ENCODE results near the gene USP53.

Gene USP53

DNA sequence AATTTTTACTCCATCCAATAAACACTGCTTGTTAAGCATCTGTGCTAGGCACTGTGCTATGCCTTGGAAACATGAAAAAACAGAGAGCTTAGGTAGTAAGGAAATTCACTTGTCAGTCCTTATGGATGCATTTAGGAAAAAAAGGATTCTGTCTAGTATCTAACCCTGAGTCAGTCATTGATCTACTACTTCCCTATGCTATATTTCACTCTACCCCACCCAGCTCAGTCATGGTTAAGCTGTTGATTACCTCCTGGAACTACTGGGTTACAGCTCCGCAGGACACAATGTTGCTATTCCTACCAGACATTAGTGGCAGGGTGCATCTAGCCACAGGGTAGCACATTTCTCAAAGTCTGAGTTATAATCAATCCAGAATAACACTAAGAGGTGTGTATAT lies 2.9 kb upstream of the USP53 start:
- Mint-ChIP-seq H3K36me3 (ENCODE audit: low read depth) (no peaks in the 10 kb centered on the region), H3K4me1 (ENCODE audit: low read depth) (peaks cover 53% of the 10 kb centered on the region), H3K27ac (peak overlapping the region; percentile 90), H3K9me3 (no peaks in the 10 kb centered on the region), H3K4me3 (peak overlapping the region; percentile 11), H3K27me3 (no peaks in the 10 kb centered on the region)

DNA sequence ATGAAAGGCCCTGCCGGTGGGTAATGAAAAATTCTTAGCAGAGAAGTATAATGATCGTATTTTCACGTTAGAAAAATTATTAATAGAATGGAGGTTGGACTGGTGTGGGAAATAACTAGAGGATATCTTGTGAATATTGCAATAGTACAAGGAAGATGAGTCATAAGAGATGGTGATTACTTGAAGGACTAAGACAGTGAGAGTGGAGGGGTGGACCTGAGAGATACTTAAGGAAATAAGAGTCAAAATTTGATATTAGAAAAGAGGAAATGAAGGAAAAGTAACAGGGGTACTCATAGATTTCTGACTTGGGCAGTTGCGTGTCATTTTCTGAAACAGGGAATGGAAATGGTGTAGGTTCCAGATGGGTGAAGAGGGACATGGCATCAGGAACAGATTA lies 1.7 kb upstream of the USP53 start:
- no peaks in the 10 kb centered on the region for H3K36me3 Mint-ChIP-seq (ENCODE audit: low read depth)
- peak overlapping the region; percentile 88 for H3K4me3 Mint-ChIP-seq
- no peaks in the 10 kb centered on the region for H3K27me3 Mint-ChIP-seq
- peaks cover 57% of the 10 kb centered on the region for H3K4me1 Mint-ChIP-seq (ENCODE audit: low read depth)
- no peaks in the 10 kb centered on the region for H3K9me3 Mint-ChIP-seq
- peak overlapping the region; percentile 7 for H3K27ac Mint-ChIP-seq

DNA sequence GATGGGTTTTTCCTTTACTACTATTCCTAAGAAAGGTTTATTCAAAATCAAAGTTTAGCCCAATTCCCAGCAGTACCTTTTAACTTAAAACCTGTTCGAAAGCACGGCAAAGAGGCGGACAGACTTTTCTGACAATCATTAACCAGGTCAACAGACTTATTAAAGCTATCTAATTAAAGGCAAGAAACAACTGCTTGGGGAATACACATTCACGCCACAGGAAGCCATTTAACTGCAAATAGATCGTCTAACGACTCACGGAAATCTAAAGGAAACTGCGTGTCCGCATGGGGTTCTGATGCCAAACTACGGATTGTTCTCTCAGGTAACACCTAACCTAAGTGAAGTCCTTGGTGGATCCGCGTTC lies 663 bp upstream of the USP53 start:
- no peaks in the 10 kb centered on the region for H3K27me3 Mint-ChIP-seq
- peaks cover 57% of the 10 kb centered on the region for H3K4me1 Mint-ChIP-seq (ENCODE audit: low read depth)
- no peaks in the 10 kb centered on the region for H3K9me3 Mint-ChIP-seq
- no peaks in the 10 kb centered on the region for H3K36me3 Mint-ChIP-seq (ENCODE audit: low read depth)
- peak overlapping the region; percentile 89 for H3K27ac Mint-ChIP-seq
- peak overlapping the region; percentile 88 for H3K4me3 Mint-ChIP-seq

DNA sequence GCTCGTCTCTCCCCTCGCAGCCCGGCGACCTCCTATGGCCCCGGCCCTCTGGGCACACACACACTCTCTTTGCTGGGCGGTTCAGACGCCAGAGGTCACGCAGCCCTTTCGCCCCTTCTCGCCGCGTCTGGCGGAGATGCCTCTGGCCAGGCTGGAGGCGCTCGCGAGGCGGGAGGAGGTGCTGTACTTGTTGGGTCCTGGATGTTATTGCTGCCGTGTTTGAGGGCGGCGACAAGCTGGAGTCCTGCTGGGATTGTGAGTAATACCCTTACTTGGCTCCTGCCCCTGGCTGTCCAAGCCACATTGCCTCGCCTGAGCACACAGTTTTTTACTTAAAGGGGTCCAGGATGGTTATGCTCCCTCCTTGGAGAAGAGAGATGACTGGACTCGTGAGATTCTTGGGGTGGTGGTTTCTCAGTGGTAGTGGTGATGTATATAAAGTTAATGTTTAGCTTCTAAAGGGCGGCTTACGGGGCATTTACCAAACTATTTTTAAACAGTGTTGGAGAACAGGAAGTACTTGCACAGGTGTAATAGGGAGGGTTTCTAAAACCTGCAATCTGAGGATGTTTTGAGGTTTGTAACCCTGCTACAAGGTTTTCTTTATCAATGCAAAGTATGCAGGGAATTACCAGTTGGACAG lies 572 bp downstream of the USP53 start:
- Mint-ChIP-seq H3K4me1 (ENCODE audit: low read depth) (peaks cover 57% of the 10 kb centered on the region), H3K9me3 (no peaks in the 10 kb centered on the region), H3K36me3 (ENCODE audit: low read depth) (peaks cover 9% of the 10 kb centered on the region), H3K27ac (peak overlapping the region; percentile 89), H3K27me3 (no peaks in the 10 kb centered on the region), H3K4me3 (peak overlapping the region; percentile 88)

DNA sequence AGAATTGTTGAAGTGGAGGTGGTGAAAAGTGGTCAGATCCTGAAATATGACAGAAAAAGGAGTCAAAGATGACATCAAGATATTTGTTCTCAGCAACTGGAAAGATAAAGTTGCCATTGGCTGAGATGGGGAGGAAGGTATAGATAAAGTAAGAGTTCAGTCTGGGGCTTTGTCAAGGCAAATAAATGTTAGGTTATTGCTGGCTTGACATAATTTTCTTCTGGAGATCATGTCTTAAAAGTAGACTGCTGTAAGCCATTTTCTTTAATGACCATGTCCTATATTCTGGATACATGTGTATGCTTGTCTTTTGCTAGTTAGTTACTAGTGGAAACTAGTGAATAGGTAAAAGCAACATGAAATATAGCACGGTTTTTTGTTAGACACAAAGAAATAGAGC lies 5.6 kb downstream of the USP53 start:
- Mint-ChIP-seq H3K4me3 (no peak overlapping the region), H3K27me3 (no peaks in the 10 kb centered on the region), H3K27ac (no peak overlapping the region), H3K9me3 (peaks cover 6% of the 10 kb centered on the region), H3K4me1 (ENCODE audit: low read depth) (peaks cover 23% of the 10 kb centered on the region), H3K36me3 (ENCODE audit: low read depth) (peaks cover 40% of the 10 kb centered on the region)

DNA sequence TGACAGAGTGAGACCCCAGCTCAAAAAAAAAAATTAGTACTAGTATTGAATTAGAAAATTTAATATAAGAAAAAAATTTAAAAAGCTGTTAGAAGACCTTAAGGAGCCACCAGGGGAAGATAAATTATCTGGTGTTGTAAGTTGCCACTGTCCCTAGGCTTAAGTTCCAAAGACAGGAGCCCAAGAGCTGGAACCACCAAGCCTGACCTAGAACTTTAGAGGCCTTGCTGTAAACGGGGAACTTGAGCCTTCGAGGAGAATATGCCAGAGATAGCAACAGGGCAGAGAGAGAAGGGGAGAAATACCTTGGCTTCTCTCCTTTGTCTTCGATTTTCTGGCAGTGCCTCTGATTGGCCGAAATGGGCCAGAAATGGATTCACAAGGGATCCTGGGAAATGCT lies 8.9 kb downstream of the USP53 start:
- Mint-ChIP-seq H3K9me3 (peaks cover 11% of the 10 kb centered on the region), H3K27ac (no peak overlapping the region), H3K27me3 (no peaks in the 10 kb centered on the region)

DNA sequence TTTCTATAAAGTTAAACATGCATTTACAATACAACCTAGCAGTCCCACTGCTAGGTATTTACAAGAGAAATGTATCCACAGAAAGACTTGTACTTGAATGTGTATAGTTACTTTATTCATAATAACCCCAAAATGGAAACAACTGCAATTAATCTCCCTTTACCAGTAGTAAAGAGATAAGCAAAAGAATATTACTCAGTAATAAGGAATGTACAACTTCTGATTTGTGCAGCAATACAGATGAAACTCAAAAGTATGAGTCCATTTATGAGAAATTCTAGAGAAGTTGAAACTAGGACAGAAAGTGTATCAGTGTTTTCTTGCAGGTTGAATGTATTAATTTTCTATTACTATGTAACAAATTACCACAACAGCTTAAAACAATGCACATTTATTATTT lies 15.2 kb downstream of the USP53 start:
- H3K27me3 Mint-ChIP-seq, result no peaks in the 10 kb centered on the region
- no peak overlapping the region for H3K27ac Mint-ChIP-seq
- peaks cover 8% of the 10 kb centered on the region for H3K9me3 Mint-ChIP-seq
- H3K4me1 Mint-ChIP-seq (ENCODE audit: low read depth), result peaks cover 28% of the 10 kb centered on the region
- no peak overlapping the region for H3K4me3 Mint-ChIP-seq
- peaks cover 34% of the 10 kb centered on the region for H3K36me3 Mint-ChIP-seq (ENCODE audit: low read depth)

More for the DNA sequence above, 8.9 kb downstream of the USP53 start:
- Mint-ChIP-seq H3K4me1 (ENCODE audit: low read depth) (peaks cover 7% of the 10 kb centered on the region), H3K4me3 (no peak overlapping the region), H3K36me3 (ENCODE audit: low read depth) (peaks cover 59% of the 10 kb centered on the region)

DNA sequence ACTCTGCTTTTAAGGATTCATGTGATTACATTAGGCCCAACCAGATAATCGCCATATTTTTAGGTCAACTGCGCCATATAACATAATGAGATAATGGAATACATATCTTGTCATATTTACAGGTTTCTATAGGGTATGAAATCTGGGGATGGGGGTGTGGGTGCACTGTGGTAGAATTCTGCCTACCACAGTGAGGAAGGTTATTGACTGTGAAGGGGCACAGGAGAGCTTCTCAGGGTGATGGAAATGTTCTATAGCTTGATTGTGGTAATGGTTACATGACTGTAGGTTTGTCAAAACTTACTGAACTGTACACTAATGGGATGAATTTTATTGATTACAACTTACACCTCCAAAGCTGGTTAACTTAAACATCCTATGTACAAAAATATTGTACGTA lies 15.9 kb downstream of the USP53 start:
- Mint-ChIP-seq H3K4me3 (no peak overlapping the region), H3K36me3 (ENCODE audit: low read depth) (peaks cover 28% of the 10 kb centered on the region), H3K27me3 (no peaks in the 10 kb centered on the region), H3K4me1 (ENCODE audit: low read depth) (peaks cover 35% of the 10 kb centered on the region), H3K9me3 (peaks cover 4% of the 10 kb centered on the region), H3K27ac (no peak overlapping the region)

DNA sequence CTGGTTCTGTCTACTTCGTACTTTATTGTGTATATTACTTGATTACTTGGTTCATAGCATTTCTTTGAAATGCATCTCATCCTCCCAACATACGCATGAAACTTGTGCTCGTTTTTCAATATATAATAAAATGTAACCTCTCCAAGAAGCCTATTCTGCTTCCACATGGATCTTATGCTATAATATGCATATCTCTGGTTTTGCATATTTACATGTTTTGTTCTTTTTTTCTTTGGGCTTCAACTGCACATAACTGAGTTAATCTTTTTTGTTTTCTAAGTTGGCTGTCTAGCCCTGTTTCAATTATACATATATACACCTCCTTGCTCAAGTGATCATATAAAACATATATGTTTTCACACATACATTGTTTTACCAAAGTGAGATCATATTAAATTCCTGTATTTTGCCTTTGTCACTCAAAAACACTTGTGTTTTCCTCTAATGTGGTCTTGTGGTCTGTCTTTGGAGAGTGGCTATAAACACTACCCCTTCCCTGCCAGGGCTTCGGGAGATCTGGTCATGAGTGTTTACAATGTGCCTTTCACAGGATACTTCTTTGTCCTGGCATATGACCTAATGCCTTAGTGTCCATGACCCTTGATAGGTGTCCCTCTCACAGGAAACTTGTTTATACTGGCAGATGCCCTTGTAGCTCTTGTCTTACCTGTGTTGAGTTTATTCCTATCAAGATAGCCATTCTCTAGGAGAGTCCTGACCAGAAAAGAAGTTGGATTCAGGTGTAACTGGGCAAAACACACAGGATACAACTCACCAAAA lies 17.6 kb downstream of the USP53 start:
- Mint-ChIP-seq H3K4me1 (ENCODE audit: low read depth) (peaks cover 44% of the 10 kb centered on the region), H3K27ac (no peak overlapping the region), H3K4me3 (no peak overlapping the region), H3K27me3 (no peaks in the 10 kb centered on the region), H3K36me3 (ENCODE audit: low read depth) (peaks cover 19% of the 10 kb centered on the region), H3K9me3 (no peaks in the 10 kb centered on the region)

DNA sequence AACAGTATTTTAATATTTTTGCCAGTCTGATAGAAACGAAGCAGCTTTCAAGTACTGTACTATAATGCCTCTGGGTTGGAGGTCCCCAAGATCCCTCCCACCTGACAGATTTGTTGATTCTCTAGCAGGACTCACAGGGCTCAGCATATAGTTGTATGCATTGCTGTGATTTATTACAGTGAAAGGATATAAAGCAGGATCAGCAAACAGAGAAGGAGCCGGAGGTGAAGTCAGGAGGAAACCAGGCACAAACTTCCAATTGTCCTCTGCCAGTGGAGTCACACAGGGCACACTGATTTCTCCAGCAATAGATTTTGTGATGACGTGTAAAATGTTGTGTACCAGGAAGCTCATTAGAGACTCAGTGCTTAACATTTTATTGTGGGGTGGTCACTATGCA lies 19.0 kb downstream of the USP53 start:
- Mint-ChIP-seq H3K4me1 (ENCODE audit: low read depth) (peaks cover 48% of the 10 kb centered on the region), H3K27ac (no peak overlapping the region), H3K4me3 (no peak overlapping the region), H3K27me3 (no peaks in the 10 kb centered on the region), H3K9me3 (no peaks in the 10 kb centered on the region), H3K36me3 (ENCODE audit: low read depth) (peaks cover 23% of the 10 kb centered on the region)

DNA sequence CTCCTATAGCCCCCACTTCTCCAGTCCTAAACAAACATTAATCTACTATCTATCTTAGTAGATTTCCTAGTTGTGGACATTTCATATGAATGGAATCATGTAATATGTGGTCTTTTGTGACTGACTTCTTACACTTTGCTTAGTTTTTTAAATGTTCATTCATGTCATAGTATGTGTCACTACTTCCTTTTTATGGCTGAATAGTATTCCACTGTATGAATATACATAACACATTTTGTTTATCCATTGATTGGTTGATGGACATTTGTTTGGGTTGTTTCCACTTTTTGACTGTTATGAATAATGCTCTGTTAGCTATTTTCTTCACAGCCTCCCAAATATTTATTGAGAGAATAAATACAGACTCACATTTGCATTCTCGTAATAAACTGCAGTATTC lies 19.8 kb downstream of the USP53 start:
- H3K27me3 Mint-ChIP-seq, result no peaks in the 10 kb centered on the region
- no peak overlapping the region for H3K27ac Mint-ChIP-seq
- no peaks in the 10 kb centered on the region for H3K9me3 Mint-ChIP-seq
- H3K36me3 Mint-ChIP-seq (ENCODE audit: low read depth), result peaks cover 30% of the 10 kb centered on the region
- H3K4me1 Mint-ChIP-seq (ENCODE audit: low read depth), result peaks cover 54% of the 10 kb centered on the region
- H3K4me3 Mint-ChIP-seq, result no peak overlapping the region

DNA sequence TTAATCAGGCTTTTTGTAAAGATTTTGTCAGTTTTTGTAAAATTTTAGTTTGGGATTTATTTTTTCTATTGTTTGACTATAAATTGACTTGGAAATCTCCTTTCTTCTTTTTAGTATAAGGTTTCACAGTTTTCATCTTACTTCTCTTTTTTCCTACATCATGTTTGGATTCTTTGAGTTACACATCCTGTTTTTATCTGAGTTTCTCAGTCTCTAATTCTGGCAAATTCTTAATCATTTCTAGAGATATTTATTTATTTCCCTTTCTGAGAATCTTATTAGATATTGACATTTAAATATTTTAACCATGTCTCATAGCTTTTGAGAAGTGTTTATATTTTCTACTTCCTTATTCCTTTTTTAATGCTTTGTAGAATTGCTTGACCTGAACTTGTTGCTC lies 20.7 kb downstream of the USP53 start:
- Mint-ChIP-seq H3K4me1 (ENCODE audit: low read depth) (peaks cover 57% of the 10 kb centered on the region), H3K27me3 (no peaks in the 10 kb centered on the region), H3K36me3 (ENCODE audit: low read depth) (peaks cover 31% of the 10 kb centered on the region), H3K4me3 (no peak overlapping the region), H3K27ac (peak overlapping the region; percentile 83), H3K9me3 (no peaks in the 10 kb centered on the region)

DNA sequence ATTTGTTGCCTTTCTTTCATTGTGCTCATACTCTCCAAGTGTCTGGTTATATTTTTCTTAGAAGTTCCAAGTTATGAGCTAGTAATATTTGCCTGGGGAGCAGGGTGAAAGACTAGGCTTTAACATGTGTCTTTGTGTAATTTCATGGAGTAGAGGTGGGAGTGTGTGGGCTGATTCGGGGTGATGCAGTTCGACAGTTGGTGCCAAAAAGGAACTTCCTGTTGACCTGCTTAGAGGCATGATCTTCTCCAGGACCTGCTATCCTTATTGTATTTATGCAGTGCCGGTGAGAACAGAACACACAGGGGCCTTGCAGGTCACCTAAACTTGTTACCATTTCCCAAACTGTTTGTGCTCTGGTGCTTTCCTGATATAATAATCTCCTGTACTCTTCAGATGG lies 21.2 kb downstream of the USP53 start:
- no peaks in the 10 kb centered on the region for H3K9me3 Mint-ChIP-seq
- H3K27ac Mint-ChIP-seq, result peak overlapping the region; percentile 83
- peak overlapping the region; percentile 15 for H3K4me3 Mint-ChIP-seq
- H3K27me3 Mint-ChIP-seq, result no peaks in the 10 kb centered on the region
- H3K36me3 Mint-ChIP-seq (ENCODE audit: low read depth), result peaks cover 34% of the 10 kb centered on the region
- H3K4me1 Mint-ChIP-seq (ENCODE audit: low read depth), result peaks cover 58% of the 10 kb centered on the region

DNA sequence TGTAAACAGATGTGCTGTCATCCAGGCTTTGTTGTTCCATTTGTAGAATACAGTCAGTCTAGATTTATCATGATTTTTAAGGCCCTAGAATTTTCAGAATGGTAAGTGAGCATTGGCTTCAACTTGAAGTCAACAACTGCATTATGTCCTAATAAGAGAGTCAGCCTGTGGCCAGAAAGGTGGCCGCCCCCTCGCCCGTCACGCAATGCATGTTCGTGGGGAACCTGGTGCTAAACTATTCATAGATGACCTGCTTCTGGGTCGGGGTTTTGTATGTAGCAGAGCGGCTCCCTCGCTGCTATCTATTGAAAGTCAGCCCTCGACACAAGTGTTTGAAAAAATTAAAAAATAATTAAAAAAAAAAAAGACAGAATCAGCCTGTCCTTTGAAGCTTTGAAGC lies 24.7 kb downstream of the USP53 start:
- Mint-ChIP-seq H3K9me3 (no peaks in the 10 kb centered on the region), H3K27ac (peak overlapping the region; percentile 4), H3K36me3 (ENCODE audit: low read depth) (peaks cover 33% of the 10 kb centered on the region), H3K4me3 (no peak overlapping the region), H3K4me1 (ENCODE audit: low read depth) (peaks cover 43% of the 10 kb centered on the region), H3K27me3 (no peaks in the 10 kb centered on the region)

DNA sequence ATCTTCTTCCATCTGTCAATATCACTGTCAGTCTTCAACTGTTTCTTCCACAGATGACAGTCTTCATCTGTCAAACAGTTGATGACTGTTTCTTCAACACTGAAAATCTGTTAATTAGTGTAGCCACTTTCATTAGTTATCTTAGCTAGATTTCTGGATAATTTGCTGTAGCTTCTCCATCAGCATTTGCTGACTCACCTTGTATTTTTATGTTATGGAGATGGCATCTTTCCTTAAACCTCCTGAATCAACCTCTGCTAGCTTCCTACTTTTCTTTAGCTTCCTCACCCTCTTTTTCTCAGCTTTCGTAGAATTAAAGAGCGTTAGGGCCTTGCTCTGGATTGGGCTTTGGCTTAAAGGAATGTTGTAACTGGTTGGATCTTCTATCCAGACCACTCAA lies 25.1 kb downstream of the USP53 start:
- H3K4me1 Mint-ChIP-seq (ENCODE audit: low read depth), result peaks cover 41% of the 10 kb centered on the region
- H3K36me3 Mint-ChIP-seq (ENCODE audit: low read depth), result peaks cover 31% of the 10 kb centered on the region
- H3K27me3 Mint-ChIP-seq, result no peaks in the 10 kb centered on the region
- H3K4me3 Mint-ChIP-seq, result peak overlapping the region; percentile 38
- peak overlapping the region; percentile 89 for H3K27ac Mint-ChIP-seq
- H3K9me3 Mint-ChIP-seq, result no peaks in the 10 kb centered on the region
